GM19467 (cell line): ENCODE results near the gene MTAP.

Source experiments
- ATAC-seq: cut with Tn5 transposase; IDR thresholded peaks from one replicate; pipeline ENCODE4 v1.9.1; 2021; ENCODE audit warnings: mild to moderate bottlenecking, moderate library complexity; ENCODE audit not compliant: unreplicated experiment

The MTAP gene

GRCh38 chr9:21804331-21804730 is 1.9 kb downstream of the MTAP start:
- no peak for ATAC-seq

DNA sequence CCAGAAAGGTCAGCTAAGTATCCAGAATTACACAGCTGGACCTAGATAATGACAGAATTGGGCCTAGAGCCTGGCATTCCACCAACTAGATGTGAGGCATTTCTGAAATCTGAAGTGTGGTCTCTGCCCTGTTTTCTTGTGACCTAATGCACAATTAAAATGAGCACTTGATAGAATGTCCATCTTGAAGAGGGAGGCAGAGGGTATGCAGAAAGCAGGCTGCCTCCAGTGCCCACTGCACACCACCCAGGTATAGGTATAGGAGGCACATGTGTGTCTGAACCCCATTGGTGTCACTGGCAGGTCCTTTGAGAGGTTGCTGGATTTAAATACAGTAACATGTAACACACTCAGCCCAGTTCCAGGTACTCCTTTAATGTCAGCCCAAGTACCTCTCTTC is 2.4 kb downstream of the MTAP start:
- ATAC-seq: no peak

GRCh38 chr9:21806644-21807043 is 4.2 kb downstream of the MTAP start:
- no peak for ATAC-seq

- ATAC-seq: no peak
Observed at GRCh38 chr9:21810388-21810787, 8.0 kb downstream of the MTAP start.

- no peak for ATAC-seq
Observed at GRCh38 chr9:21810881-21811280, 8.4 kb downstream of the MTAP start.

DNA sequence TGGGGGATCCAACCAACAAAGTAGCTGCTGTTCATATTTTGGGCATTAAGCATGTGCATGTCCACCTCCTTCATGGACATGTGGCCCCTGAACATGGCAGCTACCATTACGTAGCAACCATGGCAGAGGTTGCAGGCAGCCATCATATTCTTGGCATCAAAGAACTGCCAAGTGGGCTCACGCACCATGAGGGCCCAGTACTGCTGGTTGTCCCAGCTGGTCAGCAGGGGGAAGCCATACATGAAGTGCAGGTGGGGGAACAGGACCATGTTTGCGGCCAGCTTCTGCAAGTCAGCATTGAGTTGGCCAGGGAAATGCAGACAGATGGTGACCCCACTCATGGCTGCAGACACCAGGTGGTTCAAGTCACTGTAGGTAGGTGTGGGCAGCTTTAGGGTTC is 9.5 kb downstream of the MTAP start:
- ATAC-seq: no peak

GRCh38 chr9:21812415-21812814 is 10.0 kb downstream of the MTAP start:
- ATAC-seq: no peak

GRCh38 chr9:21812946-21813568 is 10.6 kb downstream of the MTAP start:
- ATAC-seq: peak; percentile 59

GRCh38 chr9:21813575-21814473 is 11.4 kb downstream of the MTAP start:
- peak; percentile 48 for ATAC-seq

- no peak for ATAC-seq
Observed at GRCh38 chr9:21815643-21816042, 13.2 kb downstream of the MTAP start.

GRCh38 chr9:21817176-21817575 is 14.7 kb downstream of the MTAP start:
- ATAC-seq: no peak

- no peak for ATAC-seq
Observed at GRCh38 chr9:21825637-21826036, 23.2 kb downstream of the MTAP start.

DNA sequence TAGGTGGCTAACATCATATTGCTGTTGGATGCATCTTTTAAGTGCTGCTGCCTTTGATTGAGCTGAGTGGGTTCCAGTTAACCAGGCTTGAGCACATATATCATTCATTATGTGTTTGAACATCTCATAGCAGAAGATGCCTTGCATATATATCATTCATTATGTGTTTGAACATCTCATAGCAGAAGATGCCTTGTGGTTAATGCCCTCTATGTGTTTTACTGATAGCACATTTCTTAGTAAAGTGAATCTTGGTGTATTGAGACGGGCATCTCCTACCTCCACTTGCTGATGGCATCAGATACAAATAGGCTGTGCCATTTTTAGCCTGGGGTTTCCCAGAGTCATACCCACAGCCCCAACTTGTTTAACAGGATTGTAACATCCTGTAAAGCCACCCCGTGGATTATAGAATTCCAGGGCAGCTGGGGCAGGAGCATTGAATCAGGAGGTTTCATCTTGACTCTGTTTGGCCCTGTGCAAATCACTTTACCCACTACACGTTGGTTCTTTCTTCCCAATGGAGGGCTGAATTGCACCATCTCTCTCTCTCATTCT is 26.5 kb downstream of the MTAP start:
- no peak for ATAC-seq

DNA sequence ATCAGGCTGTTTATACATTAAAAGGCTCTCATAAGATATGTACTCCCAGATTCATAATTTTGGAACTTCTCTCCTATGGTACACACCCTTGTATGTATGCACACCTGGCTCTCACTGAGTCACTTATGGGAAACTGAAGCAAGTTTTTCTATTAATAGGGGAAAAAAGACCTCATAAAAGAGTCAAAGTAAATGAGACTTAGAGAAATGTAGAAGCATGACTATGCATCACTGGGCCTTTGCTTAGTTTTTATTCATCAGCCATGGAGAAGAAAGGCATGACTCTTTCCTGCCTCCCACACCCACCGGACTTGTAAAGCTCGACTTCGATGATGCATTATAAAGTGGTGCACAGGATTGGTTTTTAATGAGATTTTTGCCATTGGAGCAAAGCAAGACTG is 28.2 kb downstream of the MTAP start:
- no peak for ATAC-seq

DNA sequence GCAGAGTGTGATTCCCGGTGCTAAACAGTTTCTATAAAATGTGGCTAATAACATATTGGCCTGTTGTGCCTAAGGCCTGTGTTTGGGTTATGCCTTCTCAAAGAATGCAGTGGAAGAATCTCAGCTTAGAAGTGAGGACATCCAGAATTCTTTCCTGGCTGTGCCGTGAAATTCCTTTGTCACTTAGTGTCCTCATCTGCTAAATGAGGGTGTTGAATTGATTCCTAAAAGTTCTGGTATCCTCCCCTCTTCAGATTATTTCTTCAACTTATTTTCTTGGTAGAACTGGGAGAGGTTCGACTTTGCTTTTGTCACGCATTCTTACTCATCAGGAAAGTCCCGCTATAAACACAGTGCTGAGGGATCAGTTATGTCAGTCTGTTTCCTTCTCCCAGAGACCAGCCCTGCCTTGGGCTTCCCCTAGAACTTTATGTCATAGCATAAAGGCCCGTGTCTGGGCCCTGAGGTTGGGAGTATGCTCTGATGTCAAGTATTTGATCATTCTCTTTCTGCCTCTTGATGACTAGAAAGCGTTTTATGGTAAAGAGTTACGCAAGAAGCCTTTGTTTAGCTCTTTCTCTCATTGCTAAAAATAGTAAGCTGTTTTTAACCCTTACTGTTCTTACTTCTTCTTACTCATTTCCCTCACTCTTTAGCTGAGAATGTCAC is 29.5 kb downstream of the MTAP start:
- peak; percentile 50 for ATAC-seq

DNA sequence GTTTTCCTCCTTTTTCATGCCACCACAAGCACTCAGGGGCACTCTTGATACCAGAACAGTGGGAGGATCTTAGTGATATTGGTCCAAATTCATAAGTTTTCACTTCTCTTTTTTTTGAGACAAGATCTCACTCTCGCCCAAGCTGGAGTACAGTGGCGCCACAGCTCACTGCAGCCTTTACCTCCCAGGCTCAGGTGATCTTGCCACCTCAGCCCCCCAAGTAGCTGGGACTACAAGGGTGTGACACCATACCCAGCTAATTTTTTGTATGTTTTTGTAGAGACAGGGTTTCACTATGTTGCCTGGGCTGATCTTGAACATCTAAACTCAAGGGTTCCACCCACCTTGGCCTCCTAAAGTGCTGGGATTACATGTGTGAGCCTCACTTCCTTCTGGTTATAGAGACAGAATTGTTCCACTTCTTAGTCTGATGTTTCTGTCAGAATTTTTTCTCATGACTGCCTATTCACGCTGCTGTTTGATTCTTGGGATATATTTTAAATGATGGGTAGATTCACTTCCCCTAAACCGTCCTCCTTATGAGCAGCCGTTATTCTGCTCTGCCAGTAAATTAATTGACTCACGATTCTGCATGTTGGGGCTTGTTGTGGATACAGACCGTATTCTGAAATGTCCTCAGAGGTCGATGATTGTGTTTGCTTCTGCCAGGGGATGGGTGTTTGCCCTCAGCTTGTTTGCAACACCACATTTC is 30.8 kb downstream of the MTAP start:
- ATAC-seq: peak; percentile 74

DNA sequence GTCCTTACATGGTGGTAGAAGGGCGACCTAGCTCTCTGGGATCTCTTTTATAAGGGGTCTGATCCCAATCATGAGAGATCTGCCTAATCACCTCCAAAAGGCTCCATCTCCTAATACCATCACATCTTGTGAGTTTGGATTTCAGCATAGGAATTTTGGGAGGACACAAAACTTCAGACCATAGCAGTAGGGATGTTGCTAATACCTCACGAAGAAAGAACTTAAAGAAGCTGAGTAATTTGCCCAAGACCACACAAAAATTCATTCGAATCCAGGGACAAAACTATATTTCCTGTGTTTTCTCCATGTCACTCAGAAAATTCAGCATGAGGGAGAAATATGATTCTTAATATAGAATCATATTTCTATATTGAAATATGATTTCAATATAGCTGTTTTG is 32.7 kb downstream of the MTAP start:
- ATAC-seq: no peak

GRCh38 chr9:21836437-21837161 is 34.2 kb downstream of the MTAP start:
- no peak for ATAC-seq

GRCh38 chr9:21837501-21837900 is 35.1 kb downstream of the MTAP start:
- ATAC-seq: no peak

- ATAC-seq: no peak
Observed at GRCh38 chr9:21840647-21841046, 38.2 kb downstream of the MTAP start.
